ENCODE data around the gene ZNF488.

The ZNF488 gene

DNA sequence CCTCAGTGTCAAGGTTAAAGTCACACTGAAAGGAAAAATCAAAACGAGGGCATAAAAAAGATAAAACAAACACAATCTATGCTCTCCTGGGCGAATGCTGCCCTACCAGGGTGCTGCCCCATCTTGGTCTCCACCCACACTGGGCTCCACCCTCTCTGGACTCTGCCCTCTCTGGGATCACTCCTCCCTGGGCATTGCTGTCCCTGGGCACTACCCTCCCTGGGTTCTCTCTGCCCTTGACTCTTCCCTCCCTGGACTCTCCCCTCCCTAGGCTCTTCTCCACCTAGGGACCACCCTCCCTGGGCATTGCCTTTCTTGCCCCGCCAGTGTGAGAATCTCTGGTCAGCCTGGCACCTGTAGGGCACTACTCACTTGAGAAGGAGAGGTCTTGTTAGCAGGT lies 53.3 kb downstream of the ZNF488 start:
- no peak for DNase-seq (ENCODE audit: low read depth, low spot score)

DNA sequence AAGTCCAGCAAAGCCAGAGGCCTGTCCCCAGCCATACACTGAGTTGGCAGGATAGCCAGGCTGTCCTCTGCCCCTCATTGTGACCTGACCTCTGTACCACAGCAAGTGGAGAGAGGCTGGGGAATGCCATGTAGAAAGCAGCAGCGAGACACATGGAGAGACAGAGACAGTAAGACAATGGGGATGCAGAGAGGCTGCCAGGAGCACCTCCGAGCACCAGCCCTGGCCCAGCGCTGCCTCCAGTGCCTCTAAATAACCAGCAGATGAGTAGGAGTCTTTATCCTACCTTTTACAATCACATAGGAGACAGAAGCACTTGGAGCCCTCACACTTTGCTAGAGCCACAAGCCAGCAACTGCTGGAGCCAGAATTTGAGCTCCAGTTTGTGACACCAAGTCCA lies 53.7 kb downstream of the ZNF488 start:
- no peak for DNase-seq (ENCODE audit: low read depth, low spot score)

DNA sequence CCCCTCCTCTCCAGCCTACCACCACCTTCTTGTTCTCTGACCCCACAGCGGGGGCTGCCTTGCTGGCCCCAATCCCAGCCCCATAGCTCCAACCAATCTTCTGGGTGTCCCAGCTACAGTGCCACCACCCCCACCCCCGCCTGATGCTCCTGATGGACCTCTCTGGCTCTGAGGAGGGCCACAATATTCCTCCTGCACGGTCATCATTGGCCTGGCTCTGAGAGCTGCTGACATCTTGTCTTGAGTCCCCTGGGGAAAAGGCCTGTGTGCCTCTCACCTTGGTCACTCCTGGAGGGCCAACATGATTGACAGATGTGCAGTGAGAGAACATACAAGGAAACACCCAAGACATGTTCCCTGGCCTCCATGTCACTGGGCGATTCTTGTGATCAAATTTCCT lies 54.2 kb downstream of the ZNF488 start:
- DNase-seq (ENCODE audit: low read depth, low spot score), result no peak

DNA sequence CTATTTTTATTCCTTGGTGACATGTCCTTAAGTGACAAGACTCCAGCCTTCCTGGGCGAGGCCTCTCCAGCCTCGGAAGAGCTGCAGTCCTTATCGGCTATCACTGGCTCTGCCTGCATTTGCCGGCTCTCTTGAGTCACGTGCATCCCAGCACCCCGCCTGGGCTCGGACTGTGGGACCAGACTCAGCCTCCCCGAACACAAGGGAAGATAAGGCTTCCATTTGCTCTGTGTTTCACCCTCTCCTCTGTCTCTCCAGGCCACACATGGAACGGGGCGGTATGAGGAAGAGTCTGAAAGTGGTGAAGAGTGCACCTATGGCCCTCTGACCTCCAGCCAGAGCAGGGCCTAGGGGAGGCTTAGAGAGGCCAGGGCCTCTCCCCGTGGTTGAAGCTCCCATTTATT lies 57.2 kb downstream of the ZNF488 start:
- DNase-seq (ENCODE audit: low read depth, low spot score), result no peak

DNA sequence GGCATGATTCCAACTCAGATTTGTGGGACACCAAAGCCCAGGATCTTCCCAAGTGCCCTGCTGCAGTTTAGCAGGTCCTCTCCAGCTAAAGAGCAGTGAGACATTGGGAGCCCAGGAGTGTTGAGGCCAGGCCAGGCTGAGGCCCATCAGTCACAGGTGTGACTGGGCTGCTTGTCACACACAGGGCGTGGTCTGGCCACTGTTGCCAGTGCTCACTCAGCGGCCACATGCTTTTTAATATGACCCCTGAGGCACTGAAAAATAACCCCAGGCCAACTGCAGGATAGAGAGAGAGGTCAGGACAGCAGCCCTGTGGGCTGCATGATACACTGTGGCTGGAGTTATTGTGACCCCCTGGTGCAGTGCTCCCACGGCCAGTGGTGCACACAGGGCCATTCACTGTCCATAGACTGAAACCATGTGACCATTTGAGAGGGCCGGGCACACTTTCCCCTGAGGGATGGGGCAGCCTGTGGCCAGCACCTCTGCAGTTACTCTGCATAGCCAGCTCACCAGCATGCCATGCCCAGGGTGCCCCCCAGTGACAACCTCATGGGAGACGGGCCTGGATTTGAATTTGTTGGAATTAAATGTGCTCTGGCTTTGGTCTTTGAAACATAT lies 57.7 kb downstream of the ZNF488 start:
- DNase-seq (ENCODE audit: low read depth, low spot score), result no peak

DNA sequence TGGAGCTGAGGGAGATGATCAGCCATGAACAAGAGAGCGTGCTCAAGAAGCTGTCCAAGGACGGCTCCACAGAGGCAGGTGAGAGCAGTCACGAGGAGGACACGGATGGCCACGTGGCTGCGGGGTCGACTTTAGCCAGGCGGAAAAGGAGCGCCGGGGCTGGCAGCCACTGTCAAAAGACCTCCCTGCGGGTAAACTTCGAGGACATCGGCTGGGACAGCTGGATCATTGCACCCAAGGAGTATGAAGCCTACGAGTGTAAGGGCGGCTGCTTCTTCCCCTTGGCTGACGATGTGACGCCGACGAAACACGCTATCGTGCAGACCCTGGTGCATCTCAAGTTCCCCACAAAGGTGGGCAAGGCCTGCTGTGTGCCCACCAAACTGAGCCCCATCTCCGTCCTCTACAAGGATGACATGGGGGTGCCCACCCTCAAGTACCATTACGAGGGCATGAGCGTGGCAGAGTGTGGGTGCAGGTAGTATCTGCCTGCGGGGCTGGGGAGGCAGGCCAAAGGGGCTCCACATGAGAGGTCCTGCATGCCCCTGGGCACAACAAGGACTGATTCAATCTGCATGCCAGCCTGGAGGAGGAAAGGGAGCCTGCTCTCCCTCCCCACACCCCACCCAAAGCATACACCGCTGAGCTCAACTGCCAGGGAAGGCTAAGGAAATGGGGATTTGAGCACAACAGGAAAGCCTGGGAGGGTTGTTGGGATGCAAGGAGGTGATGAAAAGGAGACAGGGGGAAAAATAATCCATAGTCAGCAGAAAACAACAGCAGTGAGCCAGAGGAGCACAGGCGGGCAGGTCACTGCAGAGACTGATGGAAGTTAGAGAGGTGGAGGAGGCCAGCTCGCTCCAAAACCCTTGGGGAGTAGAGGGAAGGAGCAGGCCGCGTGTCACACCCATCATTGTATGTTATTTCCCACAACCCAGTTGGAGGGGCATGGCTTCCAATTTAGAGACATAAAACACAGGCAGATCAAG lies 58.5 kb downstream of the ZNF488 start:
- no peak for DNase-seq (ENCODE audit: low read depth, low spot score)

DNA sequence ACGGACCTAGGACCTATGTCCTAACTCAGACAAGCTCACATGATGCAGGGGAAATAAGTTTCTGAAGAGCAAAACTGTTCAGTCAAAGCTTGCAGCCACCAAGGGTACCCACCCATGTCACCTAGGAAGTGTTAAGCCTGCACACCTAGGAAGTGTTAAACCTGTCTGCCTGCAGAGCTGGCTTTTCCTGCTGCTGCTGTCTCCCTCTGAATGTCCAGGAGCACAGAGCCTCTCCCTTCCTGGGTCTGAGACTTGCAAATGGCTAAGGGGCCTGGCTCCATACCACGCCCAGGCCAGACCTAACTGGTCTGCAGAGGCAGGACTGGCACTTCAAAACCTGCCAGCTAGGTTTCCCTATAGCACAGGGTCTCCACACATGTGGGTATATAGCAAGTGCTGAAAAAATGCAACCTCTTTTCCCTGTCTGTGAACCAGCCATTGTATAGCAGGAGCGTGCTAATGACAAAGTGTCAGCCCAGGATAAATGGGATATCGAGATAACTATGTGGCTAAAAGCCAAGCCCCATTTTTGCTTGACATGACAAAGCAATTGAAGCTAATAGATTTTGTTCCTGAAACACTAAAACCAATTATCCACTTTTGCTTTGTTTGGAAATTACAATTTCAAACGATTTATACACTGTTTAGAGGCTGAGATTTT lies 60.3 kb downstream of the ZNF488 start:
- no peak for DNase-seq (ENCODE audit: low read depth, low spot score)

DNA sequence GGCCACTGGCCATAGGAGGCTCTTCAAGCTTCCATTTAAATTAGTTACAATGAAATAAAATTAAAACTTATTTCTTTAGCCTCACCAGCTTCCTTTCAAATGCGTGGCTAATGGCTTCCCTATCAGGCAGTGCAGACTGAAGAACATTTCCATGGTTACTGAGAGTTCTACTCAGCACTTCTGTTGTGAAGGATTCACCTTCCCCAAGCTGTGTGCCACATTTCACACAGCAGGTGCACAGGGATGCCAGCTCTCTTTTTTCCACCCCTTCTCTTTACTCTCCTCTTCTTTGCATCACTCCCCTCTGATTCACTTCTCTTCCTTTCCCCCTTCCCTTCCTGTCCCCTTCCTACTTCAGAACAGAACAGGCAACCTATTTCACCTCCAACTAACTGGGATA lies 61.0 kb downstream of the ZNF488 start:
- no peak for DNase-seq (ENCODE audit: low read depth, low spot score)

DNA sequence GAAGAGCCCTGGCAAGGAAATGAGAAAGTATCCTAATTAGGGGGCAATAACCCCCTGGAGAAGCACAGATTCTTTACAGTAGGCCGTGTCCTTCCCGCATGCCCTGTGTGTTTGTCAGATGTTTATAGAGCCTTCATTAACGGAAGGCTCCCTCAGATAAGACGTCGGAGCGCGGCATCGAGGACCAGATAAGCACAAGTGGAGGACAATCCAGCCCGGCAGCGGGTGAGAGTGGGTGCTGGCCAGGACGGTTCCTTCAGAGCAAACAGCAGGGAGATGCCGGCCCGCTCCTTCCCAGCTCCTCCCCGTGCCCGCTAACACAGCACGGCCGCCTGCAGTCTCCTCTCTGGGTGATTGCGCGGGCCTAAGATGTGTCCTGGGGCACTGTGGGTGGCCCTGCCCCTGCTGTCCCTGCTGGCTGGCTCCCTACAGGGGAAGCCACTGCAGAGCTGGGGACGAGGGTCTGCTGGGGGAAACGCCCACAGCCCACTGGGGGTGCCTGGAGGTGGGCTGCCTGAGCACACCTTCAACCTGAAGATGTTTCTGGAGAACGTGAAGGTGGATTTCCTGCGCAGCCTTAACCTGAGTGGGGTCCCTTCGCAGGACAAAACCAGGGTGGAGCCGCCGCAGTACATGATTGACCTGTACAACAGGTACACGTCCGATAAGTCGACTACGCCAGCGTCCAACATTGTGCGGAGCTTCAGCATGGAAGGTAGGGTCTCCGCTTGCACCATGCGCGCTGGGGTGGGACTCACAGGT lies 61.6 kb downstream of the ZNF488 start, which contains the start of gene GDF2:
GDF2 (plus strand) TSS at position 155 of the 762 bp plus-strand sequence; CDS start at position 370, 215 bp downstream.
- DNase-seq (ENCODE audit: low read depth, low spot score), result no peak

DNA sequence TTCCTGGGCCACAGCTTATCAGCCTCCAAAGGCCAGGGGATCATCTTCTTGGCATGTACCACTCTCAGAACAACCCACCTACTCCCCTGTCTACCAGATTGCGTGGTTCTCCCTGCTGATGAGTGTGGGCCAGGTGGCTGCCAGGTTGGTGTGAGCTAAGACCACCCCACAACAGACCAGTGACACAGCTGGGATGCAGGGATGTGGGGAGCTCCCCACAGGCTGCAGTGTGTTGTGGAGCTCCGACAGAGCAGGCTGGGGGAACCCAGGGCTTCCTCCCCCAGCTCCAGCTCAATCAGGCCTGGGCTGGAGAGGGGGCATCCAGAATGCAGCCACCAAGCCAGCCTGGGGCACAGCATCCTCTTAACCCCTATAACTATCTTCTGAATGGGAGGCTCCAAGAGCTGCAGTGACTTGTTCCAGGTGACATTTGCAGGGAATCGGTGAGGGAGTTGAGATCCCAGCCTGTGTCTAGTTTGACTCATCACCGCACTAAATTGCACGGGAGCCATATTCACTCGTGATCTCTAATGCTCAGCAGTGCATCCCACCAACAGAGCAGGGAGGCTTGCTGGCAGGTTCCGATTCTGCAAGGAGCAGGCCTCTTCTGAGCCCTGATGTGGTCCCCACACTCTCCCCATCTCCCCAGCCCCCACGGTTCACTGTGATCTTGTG lies 62.4 kb downstream of the ZNF488 start:
- no peak for DNase-seq (ENCODE audit: low read depth, low spot score)

DNA sequence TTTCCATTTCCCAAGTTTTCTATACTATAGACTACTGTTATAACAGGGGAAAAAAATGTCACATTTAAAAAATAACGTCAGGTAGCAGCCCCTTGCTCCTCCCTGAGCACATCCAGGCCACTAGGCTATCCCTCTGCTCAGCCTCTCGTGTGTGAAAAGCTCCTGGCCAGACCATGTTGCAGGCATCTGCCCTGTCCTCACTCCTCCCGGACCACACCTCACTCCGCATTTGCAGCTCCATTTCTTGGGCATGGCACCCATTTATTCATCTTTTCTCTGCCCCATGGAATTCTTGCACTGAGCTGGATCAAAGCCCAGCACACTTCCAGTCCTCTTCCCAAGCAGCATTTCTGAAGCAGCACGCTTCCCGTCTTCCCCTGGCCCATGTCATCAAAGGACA lies 63.3 kb downstream of the ZNF488 start:
- no peak for DNase-seq (ENCODE audit: low read depth, low spot score)

DNA sequence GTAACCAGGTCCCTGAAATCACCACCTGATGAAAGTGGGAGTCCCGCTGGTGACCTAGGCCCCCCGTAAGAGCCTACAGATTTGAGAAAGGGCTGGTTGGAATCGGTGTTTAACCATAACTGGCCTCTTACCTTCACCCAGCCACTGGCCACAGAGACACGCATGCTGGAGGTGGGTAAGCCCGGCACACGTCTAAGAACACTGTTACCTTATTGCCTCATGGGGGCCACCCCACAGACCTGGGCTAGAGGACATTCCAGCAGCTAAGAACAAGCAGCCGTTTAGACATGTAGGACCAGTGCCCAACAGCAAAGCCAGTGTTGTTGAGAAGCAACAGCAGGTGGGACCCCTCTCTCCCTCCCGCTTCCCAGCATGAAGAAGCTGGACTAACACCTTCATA lies 64.3 kb downstream of the ZNF488 start:
- no peak for DNase-seq (ENCODE audit: low read depth, low spot score)

DNA sequence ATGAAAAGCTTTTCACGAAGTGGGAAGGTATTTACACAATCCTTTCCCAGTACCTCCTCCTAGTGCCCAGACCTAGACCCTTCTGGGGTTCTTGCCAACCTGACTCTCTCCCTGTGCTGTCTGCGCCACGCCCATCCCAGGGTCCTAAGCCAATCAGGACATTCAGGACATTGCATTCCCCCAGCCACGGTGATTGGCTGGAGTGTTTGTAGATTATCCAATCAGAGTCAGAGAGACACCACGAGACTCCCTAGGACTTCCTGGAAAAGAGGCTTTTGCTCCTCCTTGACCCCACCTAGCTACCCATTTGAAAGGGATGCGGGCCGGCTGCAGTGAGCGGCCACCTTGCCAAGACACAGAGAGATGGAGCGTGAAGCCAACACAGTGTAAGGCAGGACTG lies 65.4 kb downstream of the ZNF488 start:
- peak; percentile 20 for DNase-seq (ENCODE audit: low read depth, low spot score)

DNA sequence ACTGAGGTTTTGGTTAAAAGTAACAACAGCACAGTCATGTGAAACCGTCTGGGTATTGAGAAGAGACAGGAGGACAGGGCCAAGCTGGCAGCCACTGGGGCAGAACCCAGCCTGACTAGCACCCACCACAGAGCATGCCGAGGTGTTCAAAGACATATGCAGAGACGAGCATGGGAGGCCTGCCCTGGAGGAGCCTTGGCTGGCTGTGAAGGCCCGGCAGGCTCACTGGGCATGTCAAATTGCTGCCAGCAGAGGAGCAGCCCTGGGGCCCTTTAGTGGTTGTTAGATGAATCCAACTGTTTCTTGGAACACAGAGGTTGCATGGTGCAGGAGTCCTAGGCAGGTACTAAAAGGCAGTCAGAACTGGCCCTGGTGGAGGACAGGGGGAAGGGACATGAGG lies 66.8 kb downstream of the ZNF488 start:
- DNase-seq (ENCODE audit: low read depth, low spot score), result no peak

DNA sequence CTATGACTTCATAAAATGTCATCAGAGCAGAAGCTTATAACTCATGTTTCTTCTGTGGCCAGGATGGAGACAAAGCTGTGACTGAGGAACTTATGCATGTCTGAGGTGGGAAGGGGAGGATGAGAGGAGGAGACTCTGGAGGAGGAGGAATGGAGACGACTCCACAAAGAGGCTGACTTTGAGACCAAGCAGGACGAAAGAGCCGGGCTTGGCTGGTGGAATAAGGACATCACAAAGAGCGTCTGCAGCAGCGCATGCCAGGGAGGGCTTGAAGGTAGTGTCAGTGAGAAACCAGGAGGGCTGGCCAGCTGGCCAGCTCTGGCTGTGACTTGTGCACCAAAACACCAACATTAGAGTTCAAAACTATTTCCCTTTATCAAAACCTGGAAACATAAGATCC lies 68.0 kb downstream of the ZNF488 start:
- no peak for DNase-seq (ENCODE audit: low read depth, low spot score)

Data from iPS DF 19.7 (cell line).